Measurements from ENCODE around the gene MTHFD1L.

The MTHFD1L gene

GRCh38 chr6:150866147-150866990 is 867 bp downstream of the MTHFD1L start:
- DNase-seq (ENCODE audit: low read depth), result peak; percentile 48

GRCh38 chr6:150866991-150867501 is 1.5 kb downstream of the MTHFD1L start:
- no peak for DNase-seq (ENCODE audit: low read depth)

GRCh38 chr6:150868759-150869158 is 3.3 kb downstream of the MTHFD1L start:
- DNase-seq (ENCODE audit: low read depth), result no peak

- DNase-seq (ENCODE audit: low read depth), result no peak
Observed at GRCh38 chr6:150874179-150874578, 8.7 kb downstream of the MTHFD1L start.

GRCh38 chr6:150875841-150876240 is 10.3 kb downstream of the MTHFD1L start:
- DNase-seq (ENCODE audit: low read depth), result no peak

GRCh38 chr6:150876598-150876997 is 11.1 kb downstream of the MTHFD1L start:
- DNase-seq (ENCODE audit: low read depth), result no peak

GRCh38 chr6:150877928-150878327 is 12.4 kb downstream of the MTHFD1L start:
- no peak for DNase-seq (ENCODE audit: low read depth)

- DNase-seq (ENCODE audit: low read depth), result no peak
Observed at GRCh38 chr6:150878347-150879213, 13.1 kb downstream of the MTHFD1L start.

- DNase-seq (ENCODE audit: low read depth), result no peak
Observed at GRCh38 chr6:150880336-150880735, 14.8 kb downstream of the MTHFD1L start.

- no peak for DNase-seq (ENCODE audit: low read depth)
Observed at GRCh38 chr6:150881911-150882481, 16.5 kb downstream of the MTHFD1L start.

- DNase-seq (ENCODE audit: low read depth), result no peak
Observed at GRCh38 chr6:150883521-150883920, 18.0 kb downstream of the MTHFD1L start.

GRCh38 chr6:150886155-150886554 is 20.7 kb downstream of the MTHFD1L start:
- DNase-seq (ENCODE audit: low read depth), result no peak

GRCh38 chr6:150887978-150888563 is 22.6 kb downstream of the MTHFD1L start:
- no peak for DNase-seq (ENCODE audit: low read depth)

GRCh38 chr6:150890346-150890745 is 24.8 kb downstream of the MTHFD1L start:
- no peak for DNase-seq (ENCODE audit: low read depth)

- peak; percentile 46 for DNase-seq (ENCODE audit: low read depth)
Observed at GRCh38 chr6:150891888-150892485, 26.5 kb downstream of the MTHFD1L start.

- no peak for DNase-seq (ENCODE audit: low read depth)
Observed at GRCh38 chr6:150894191-150894744, 28.8 kb downstream of the MTHFD1L start.

- DNase-seq (ENCODE audit: low read depth), result no peak
Observed at GRCh38 chr6:150894935-150895552, 29.5 kb downstream of the MTHFD1L start.

GRCh38 chr6:150895928-150896632 is 30.6 kb downstream of the MTHFD1L start:
- no peak for DNase-seq (ENCODE audit: low read depth)

GRCh38 chr6:150897400-150897943 is 32.0 kb downstream of the MTHFD1L start:
- DNase-seq (ENCODE audit: low read depth), result no peak

All from CMK (cell line).